Hematopoietic multipotent progenitor cell (in vitro differentiated cells): Measurements from ENCODE around the gene GNAI3. TPM values are rescaled to one million over a fixed set of nuclear protein-coding genes. Genes with fewer than 3 reads are reported as not detected.

Experiments used
- DNase-seq, 3 donors: peaks; one replicate each; pipeline ENCODE4 v3.0.0-alpha.2; 2011 to 2015; ENCODE audit warnings: low read depth in 2 of 3, low spot score in 2 of 3
- total RNA-seq: library from RNA; depleted of rRNA; stranded (reverse); fragments of >200 nt; gene quantifications from one replicate; pipeline ENCODE4 v1.2.3, GENCODE V29; 2012

Gene GNAI3
- total RNA-seq, 1 donor: 7.3 TPM

GRCh38 chr1:109523706-109524105 is 24.7 kb upstream of the GNAI3 start:
- DNase-seq: no peak

GRCh38 chr1:109527098-109527811 is 21.2 kb upstream of the GNAI3 start:
- no peak for DNase-seq

- no peak for DNase-seq
Observed at GRCh38 chr1:109527846-109528695, 20.3 kb upstream of the GNAI3 start.

- no peak for DNase-seq
Observed at GRCh38 chr1:109528712-109529111, 19.7 kb upstream of the GNAI3 start.

- no peak for DNase-seq
Observed at GRCh38 chr1:109529881-109530456, 18.4 kb upstream of the GNAI3 start.

- no peak for DNase-seq
Observed at GRCh38 chr1:109530457-109531087, 17.8 kb upstream of the GNAI3 start.

- no peak for DNase-seq
Observed at GRCh38 chr1:109531380-109531779, 17.0 kb upstream of the GNAI3 start.

- DNase-seq: no peak
Observed at GRCh38 chr1:109531826-109532364, 16.5 kb upstream of the GNAI3 start.

- peak; percentile 71 to 88 (median 82) for DNase-seq
Observed at GRCh38 chr1:109532365-109533136, 15.9 kb upstream of the GNAI3 start.

GRCh38 chr1:109534307-109534858 is 14.0 kb upstream of the GNAI3 start:
- no peak for DNase-seq

- no peak for DNase-seq
Observed at GRCh38 chr1:109535481-109535880, 12.9 kb upstream of the GNAI3 start.

GRCh38 chr1:109535971-109536491 is 12.4 kb upstream of the GNAI3 start:
- no peak for DNase-seq

- no peak for DNase-seq
Observed at GRCh38 chr1:109537450-109538178, 10.8 kb upstream of the GNAI3 start.

- no peak for DNase-seq
Observed at GRCh38 chr1:109538827-109539555, 9.4 kb upstream of the GNAI3 start.

- DNase-seq: no peak
Observed at GRCh38 chr1:109539676-109540075, 8.7 kb upstream of the GNAI3 start, which contains the start of gene GPR61. Gene GPR61, plus strand, starts transcription at chr1:109539872. Its CDS starts 3,151 bp downstream, at chr1:109543023.

- DNase-seq: no peak
Observed at GRCh38 chr1:109541102-109541501, 7.3 kb upstream of the GNAI3 start.

GRCh38 chr1:109542657-109543056 is 5.8 kb upstream of the GNAI3 start:
- DNase-seq: no peak
